Stimulated activated naive CD8-positive, alpha-beta T cell treated with anti-CD3 and anti-CD28 coated beads, Interleukin-15, Interleukin-2, amounts not matched to agents 100 ng/mL and 50 ng/mL, for 24 hours (primary cell): ENCODE data around the gene GORASP2.
A peak's percentile ranks its signal among the peaks of the same experiment; 100 is the strongest.
"Not testable (repeated sequence)": the region's sequence is repeated elsewhere in the genome, so short reads cannot be mapped to it uniquely, and the experiment has no call there.

Experiments
- H3K27ac Mint-ChIP-seq: one replicate; pipeline ENCODE4 v1.8.0; 2021; ENCODE audit warnings: mild to moderate bottlenecking, mixed read lengths
- H3K27me3 Mint-ChIP-seq: one replicate; pipeline ENCODE4 v1.8.0; 2021; ENCODE audit warnings: mixed read lengths
- H3K36me3 Mint-ChIP-seq: one replicate; pipeline ENCODE4 v1.8.0; 2021; ENCODE audit warnings: low read depth, mixed read lengths
- H3K4me1 Mint-ChIP-seq: one replicate; pipeline ENCODE4 v1.8.0; 2021; ENCODE audit warnings: low read depth, mixed read lengths
- H3K4me3 Mint-ChIP-seq: one replicate; pipeline ENCODE4 v1.8.0; 2021; ENCODE audit warnings: mild to moderate bottlenecking, mixed read lengths
- H3K9me3 Mint-ChIP-seq: one replicate; pipeline ENCODE4 v1.8.0; 2021; ENCODE audit warnings: mixed read lengths

GORASP2 gene

DNA sequence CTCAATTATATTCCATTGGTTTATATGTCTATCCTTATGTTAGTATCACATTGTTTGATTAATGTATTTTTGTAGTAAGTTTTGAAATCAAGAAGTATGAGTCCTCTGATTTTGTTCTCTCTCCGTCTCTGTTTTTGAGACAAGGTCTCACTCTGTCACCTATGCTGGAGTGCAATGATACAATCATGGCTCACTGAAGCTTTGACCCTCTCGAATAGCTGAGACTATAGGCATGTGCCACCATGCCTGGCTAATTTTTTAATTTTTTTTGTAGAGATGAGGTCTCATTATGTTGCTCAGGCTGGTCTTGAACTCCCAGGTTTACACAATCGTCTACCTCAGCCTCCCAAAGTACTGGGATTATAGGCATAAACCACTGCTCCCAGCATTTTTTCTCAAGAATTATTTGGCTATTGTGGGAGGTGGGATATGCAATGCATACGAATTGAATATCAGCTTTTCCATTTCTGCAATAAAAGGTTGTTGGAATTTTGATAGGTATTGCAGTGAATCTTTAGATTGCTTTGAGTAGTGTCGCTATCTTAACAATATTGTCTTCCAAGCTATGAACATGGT, 17.7 kb upstream of the GORASP2 start:
- H3K4me3 Mint-ChIP-seq: no peak overlapping the region
- no peaks in the 10 kb centered on the region for H3K27me3 Mint-ChIP-seq
- no peak overlapping the region for H3K27ac Mint-ChIP-seq
- no peaks in the 10 kb centered on the region for H3K4me1 Mint-ChIP-seq
- peaks cover 40% of the 10 kb centered on the region for H3K9me3 Mint-ChIP-seq
- peaks cover 19% of the 10 kb centered on the region for H3K36me3 Mint-ChIP-seq

DNA sequence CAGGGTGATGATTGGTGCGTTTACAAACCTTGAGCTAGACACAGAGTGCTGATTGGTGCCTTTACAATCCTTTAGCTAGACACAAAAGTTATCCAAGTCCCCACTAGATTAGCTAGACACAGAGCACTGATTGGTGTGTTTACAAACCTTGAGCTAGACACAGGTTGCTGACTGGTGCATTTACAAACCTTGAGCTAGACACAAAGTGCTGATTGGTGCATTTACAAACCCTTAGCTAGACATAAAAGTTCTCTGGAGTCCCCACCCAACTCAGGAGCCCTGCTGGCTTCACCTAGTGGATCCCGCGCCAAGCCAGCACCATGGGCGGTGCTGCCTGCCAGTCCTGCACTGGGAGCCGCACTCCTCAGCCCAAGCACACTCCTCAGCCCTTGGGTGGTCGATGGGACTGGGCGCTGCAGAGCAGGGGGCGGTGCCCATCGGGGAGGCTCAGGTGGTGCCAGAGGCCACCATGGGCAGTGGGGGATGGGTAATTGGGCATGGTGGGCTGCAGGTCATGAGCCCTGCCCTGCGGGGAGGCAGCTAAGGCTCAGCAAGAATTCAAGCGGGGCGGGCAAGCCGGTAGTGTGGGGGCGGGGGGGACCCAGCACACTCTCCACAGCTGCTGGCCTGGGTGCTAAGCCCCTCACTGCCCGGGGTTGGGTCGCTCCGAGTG, 13.9 kb upstream of the GORASP2 start:
- Mint-ChIP-seq H3K9me3 (peaks cover 44% of the 10 kb centered on the region), H3K36me3 (peaks cover 22% of the 10 kb centered on the region)
- not testable (repeated sequence) for H3K4me1 Mint-ChIP-seq, H3K27ac Mint-ChIP-seq, H3K27me3 Mint-ChIP-seq, H3K4me3 Mint-ChIP-seq

DNA sequence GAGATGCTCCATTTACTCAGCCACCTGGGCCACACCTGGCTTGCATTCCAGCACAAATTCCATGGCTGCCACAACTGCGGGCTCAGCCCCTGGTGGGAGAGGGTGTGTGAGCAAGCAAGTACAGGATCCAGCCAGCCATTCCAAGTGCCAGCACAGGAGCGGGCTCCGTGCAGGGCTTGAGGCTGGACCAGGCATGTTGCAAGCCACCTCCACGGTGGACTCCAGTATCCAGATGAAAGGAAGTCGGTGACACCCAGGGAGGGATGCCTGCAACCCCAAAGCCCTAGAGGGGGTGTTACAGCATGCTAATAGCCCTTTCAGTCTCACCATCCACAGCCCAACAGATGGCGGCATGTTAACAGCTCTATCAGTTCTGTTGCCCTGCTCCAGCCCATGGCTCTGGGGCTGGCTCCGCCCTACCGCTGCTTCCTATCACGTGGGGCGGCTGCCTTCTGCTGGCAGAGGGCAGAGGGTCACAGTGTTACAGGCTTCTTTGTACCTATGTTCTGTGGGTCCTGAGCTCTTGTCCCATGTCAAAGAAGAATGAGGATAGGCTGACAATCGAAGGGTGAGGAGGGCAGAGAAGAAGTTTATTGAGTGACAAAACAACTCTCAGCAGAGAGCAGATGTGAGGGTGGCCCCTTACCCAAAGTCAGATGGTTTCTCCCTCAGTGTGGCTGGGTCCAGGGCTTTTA, 11.7 kb upstream of the GORASP2 start:
- no peaks in the 10 kb centered on the region for H3K4me1 Mint-ChIP-seq
- no peaks in the 10 kb centered on the region for H3K27me3 Mint-ChIP-seq
- H3K36me3 Mint-ChIP-seq: peaks cover 17% of the 10 kb centered on the region
- no peak overlapping the region for H3K27ac Mint-ChIP-seq
- peaks cover 25% of the 10 kb centered on the region for H3K9me3 Mint-ChIP-seq
- no peak overlapping the region for H3K4me3 Mint-ChIP-seq

DNA sequence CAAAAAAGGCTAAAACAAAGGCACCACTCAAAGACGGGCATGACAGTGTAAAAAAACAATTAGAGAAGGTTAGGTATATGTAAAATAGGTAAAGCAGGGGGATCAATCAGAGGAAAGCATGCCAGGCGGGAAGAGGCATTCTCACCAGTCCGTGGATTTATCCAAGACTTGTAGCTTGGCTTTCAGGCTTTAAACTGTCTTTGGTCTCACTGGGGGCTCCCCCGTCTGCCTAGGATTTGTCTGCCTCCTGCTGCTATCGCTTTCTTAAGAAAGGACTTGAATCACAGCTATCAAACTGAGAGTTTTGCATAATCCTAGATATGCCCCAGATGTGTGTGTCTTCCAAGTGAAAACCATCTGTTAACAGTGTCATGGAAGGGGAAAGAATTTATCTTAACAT, 11.1 kb upstream of the GORASP2 start:
- Mint-ChIP-seq H3K4me1 (no peaks in the 10 kb centered on the region), H3K36me3 (peaks cover 14% of the 10 kb centered on the region), H3K27ac (no peak overlapping the region), H3K27me3 (no peaks in the 10 kb centered on the region), H3K4me3 (no peak overlapping the region), H3K9me3 (peaks cover 21% of the 10 kb centered on the region)

DNA sequence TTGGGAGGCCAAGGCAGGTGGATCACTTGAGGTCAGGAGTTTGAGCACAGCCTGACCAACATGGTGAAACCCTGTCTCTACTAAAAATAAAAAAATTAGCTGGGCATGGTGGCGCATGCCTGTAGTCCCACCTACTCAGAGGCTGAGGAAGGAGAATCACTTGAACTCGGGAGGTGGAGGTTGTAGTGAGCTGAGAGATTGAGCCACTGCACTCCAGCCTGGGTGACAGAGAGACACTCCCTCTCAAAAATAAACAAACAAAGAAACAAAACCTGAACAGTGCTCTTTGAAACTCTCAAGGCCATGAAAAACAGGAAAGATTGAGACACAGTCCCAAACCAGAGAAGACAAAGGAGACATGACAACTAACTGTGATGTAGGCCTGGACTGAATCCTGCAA, 7.2 kb upstream of the GORASP2 start:
- not testable (repeated sequence) for H3K4me3 Mint-ChIP-seq, H3K27me3 Mint-ChIP-seq, H3K36me3 Mint-ChIP-seq, H3K4me1 Mint-ChIP-seq, H3K9me3 Mint-ChIP-seq, H3K27ac Mint-ChIP-seq

DNA sequence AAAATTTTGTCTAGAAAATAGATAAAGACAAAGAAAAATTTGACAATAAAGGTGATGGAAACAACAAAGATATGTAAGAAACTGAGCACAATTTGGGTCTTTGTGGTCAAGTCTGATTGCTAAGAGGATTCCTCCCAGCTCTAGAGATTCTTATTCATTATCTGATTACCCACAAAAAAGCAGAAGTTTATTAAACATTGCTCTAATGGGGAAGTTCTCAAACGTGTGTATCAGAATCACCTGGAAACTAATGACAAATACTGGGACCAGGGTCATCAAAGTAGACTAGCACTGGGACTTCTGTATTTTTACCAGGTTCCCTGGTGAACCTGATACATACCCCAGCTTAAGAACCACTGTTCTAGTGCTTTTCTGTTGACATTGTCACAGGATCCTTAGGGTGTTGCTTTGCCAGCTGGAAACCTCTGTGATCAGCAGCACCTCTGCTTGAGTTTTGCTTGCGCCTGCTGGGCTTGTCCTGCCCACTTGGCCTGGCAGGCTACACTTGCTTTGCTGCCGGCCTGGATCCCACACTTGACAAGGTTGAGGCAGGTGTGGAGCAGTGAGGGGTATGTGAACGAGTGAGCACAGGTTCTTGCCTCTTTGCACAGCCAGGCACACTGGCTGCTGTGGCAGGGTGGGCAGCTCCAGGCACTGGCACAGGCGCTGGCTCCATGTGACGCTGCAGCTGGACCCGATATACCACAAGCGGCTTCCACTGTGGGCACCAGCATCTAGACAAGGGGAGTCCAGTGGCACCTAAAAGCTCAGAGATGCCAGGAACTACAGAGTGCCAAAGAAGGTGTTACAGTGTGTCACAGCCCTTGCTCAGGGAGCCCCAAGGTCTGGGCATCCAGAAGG, 6.2 kb upstream of the GORASP2 start:
- no peak overlapping the region for H3K4me3 Mint-ChIP-seq
- H3K27me3 Mint-ChIP-seq: no peaks in the 10 kb centered on the region
- peaks cover 3% of the 10 kb centered on the region for H3K36me3 Mint-ChIP-seq
- H3K4me1 Mint-ChIP-seq: peaks cover 7% of the 10 kb centered on the region
- H3K27ac Mint-ChIP-seq: no peak overlapping the region
- peaks cover 6% of the 10 kb centered on the region for H3K9me3 Mint-ChIP-seq

DNA sequence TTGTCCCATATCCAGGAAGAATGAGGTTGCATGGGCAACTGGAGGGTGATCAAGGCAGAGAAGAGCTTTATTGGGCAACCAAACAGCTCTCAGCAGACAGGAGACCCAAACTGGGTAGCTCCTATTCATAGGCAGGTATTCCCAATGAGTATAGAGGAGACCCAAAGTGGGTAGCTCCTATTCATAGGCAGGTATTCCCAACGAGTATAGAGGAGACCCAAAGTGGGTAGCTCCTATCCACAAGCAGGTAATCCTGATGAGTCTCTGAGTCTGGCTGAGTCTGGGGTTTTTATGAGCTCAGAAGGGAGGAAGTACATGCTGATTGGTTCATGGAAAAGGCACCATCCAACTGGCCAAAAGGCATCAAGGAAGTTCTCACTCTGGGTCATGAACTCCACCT, 5.3 kb upstream of the GORASP2 start:
- Mint-ChIP-seq H3K27ac (no peak overlapping the region), H3K4me1 (peaks cover 15% of the 10 kb centered on the region), H3K4me3 (no peak overlapping the region), H3K27me3 (no peaks in the 10 kb centered on the region), H3K36me3 (peaks cover 3% of the 10 kb centered on the region), H3K9me3 (peaks cover 3% of the 10 kb centered on the region)

DNA sequence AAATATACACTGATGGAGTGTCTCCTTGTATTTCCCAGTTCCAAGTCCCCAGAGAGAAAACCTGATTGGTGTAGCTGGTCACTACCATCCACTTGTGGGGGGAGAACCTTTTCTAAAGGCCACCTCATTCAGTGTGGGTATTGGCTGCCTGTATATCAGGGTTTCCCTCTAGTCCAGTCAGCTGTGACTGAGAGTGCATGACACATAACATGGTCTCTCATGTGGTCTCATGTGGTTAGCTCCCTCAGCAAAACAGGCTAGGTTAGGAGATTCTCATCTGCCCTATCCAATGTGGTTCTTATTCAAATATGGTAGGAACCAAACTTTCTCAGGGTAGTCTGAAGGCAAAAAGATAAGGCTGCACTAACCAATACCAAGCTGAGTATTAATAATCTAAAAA, 4.1 kb upstream of the GORASP2 start:
- Mint-ChIP-seq H3K27ac (no peak overlapping the region), H3K36me3 (peaks cover 3% of the 10 kb centered on the region), H3K9me3 (no peaks in the 10 kb centered on the region), H3K4me1 (peaks cover 17% of the 10 kb centered on the region), H3K4me3 (no peak overlapping the region), H3K27me3 (no peaks in the 10 kb centered on the region)

DNA sequence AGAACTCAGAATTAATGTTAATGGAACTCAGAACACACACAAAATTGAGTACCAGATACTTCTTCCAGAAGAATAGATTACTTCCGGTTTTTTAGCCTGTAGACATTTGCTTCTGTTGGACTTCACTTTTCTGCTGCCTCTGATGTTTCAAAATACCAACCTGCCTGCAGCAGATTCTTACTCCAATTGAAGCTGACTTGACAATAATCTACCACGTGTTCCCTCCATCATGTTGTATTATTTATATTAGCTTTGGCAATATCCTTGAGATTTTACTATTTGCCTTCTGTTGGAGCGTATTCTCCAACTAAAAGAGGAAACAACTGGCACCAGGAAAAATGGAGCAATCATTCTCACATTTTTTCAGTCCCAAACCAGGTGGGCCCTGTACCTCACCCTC, 3.1 kb upstream of the GORASP2 start:
- Mint-ChIP-seq H3K27me3 (no peaks in the 10 kb centered on the region), H3K9me3 (no peaks in the 10 kb centered on the region), H3K36me3 (peaks cover 12% of the 10 kb centered on the region), H3K27ac (no peak overlapping the region), H3K4me3 (no peak overlapping the region), H3K4me1 (peaks cover 27% of the 10 kb centered on the region)

DNA sequence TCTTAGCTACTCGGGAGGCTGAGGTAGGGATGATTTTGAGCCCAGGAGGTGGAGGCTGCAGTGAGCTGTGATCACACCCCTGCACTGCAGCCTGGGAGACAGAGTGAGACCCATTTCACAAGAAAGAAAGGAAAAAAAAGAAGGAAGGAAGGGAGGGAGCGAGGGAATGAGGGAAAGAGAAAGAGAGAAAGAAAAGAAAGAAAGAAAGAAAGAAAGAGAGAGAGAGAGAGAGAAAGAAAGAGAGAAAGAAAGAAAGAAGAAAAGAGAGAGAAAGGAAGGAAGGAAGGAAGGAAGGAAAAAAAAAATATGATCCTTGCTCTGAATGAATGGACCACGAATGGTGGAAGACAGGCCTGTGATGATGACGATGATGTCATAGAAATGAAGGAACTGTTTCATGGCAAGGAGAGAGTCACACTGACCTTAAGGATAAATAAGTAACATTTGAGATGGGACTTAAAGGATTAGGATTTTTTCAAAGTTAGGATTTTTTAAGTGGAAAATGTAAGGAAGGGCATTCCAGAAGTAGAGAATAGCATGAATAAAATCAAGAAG, 2.2 kb upstream of the GORASP2 start:
- Mint-ChIP-seq H3K9me3 (no peaks in the 10 kb centered on the region), H3K27ac (no peak overlapping the region), H3K4me3 (no peak overlapping the region)

DNA sequence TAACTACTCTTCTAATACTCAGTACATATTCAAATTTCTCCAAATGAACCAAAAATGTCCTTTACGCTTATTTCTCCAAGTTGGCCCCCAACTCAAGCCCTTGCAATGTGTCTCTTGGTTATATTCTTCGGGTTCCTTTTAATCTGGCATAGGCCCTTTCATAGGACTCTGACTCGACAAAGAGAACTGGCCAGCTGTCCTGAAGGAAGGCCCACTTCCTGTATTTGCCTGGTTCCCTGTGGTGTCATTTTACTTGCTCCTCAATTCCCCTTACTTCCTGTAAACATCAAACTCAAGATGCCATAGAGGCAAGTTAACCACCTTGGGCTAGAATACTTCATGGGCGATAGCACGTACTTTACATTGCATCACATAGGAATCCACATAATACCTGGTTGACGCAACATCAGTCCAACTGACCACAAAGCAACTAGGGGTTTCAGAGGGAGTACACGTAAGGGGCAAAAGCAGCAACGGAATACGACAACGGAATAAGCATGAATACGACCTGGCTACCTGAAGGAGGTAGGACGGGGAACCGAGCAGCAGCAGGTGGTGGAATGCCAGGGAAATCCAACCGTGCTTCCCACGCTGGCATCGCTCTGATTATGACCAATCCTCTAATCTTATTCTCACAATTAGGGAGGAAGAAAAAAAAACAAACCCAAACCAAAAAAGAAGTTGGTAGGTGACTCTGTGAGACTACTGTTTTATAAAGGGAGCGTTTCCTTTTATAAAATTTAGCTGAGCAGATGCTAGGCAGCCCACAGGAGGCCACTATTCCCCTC, 823 bp upstream of the GORASP2 start:
- H3K27ac Mint-ChIP-seq: peak overlapping the region; percentile 82
- no peaks in the 10 kb centered on the region for H3K9me3 Mint-ChIP-seq
- H3K4me3 Mint-ChIP-seq: peak overlapping the region; percentile 98
- H3K27me3 Mint-ChIP-seq: no peaks in the 10 kb centered on the region
- peaks cover 46% of the 10 kb centered on the region for H3K4me1 Mint-ChIP-seq
- H3K36me3 Mint-ChIP-seq: peaks cover 28% of the 10 kb centered on the region

More for the DNA sequence above, 2.2 kb upstream of the GORASP2 start:
- Mint-ChIP-seq H3K36me3 (peaks cover 16% of the 10 kb centered on the region), H3K4me1 (peaks cover 35% of the 10 kb centered on the region), H3K27me3 (no peaks in the 10 kb centered on the region)

DNA sequence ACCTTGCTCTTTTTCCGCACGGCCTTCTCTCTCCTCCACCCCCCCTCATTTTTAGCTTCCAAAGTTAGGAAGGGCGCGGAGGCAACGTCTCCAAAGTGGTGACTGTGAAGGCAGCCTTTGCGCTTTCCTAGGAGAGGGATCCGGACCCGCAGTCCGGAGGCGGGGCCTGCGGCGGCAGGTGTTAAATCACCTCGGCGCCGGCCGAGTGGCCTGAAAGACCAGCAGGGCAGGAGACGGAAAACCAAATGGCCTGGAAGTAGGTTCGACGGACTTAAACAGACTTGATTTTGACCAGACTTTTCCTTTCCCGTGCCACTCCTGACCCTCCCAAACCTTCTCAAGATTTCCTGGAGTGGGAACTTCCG, 615 bp downstream of the GORASP2 start:
- Mint-ChIP-seq H3K4me1 (peaks cover 52% of the 10 kb centered on the region), H3K36me3 (peaks cover 40% of the 10 kb centered on the region), H3K27me3 (no peaks in the 10 kb centered on the region), H3K27ac (peak overlapping the region; percentile 99), H3K9me3 (no peaks in the 10 kb centered on the region), H3K4me3 (peak overlapping the region; percentile 98)

DNA sequence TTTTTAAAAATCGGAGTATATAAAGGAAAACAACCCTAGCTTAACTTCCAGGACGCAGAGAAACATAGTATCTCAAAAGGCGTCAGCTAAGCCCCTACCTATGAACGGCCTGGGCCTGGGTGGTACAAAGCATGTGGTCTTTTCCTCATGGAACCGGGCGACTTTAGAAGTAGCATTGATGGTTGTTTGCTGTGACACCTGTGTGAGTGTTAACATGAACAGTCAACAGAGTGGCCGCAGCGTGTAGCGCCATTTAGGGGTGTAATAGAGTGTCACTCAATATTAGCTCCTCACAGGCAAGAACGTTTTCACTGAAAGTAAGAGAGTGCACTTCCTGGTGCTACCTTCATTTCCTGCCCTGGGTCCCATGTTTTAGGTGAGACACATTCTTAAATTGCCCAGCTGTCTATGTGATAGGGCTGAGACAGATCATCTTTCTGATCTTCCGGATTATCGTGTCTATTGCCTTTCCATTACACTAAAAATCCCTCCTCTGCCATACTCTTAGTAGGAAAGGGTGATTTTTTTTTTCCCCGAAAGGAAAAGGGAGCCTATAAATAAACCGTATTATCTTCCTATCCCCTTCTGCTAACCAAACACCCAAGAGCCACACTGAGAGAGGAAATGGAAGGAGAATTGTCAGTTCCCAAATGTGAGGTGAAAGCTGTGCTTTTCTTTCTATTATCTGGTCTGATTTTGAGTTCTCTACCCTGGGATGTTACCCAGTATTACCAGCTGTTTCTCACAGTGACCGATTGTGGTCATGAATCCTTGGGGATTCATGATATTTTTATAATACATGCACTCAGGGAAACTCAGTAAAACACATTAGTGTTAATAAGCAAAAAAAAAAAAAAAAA, 1.3 kb downstream of the GORASP2 start:
- H3K27me3 Mint-ChIP-seq: no peaks in the 10 kb centered on the region
- H3K9me3 Mint-ChIP-seq: no peaks in the 10 kb centered on the region
- peak overlapping the region; percentile 99 for H3K27ac Mint-ChIP-seq
- H3K4me1 Mint-ChIP-seq: peaks cover 48% of the 10 kb centered on the region
- H3K4me3 Mint-ChIP-seq: peak overlapping the region; percentile 98
- H3K36me3 Mint-ChIP-seq: peaks cover 46% of the 10 kb centered on the region

DNA sequence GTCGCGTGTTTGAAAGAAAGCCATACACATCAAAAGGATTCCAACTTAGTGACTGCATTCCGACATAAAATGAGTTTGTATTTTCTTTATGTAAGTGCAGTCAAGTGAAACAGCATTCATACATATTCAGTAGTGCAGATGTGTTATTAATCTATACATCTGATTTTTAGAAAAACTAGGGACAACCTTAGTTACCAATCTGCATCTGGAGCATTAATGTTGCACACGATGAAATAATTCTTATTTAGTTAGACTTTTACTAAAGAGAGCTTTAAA, 1.9 kb downstream of the GORASP2 start:
- Mint-ChIP-seq H3K36me3 (peaks cover 50% of the 10 kb centered on the region), H3K4me3 (peak overlapping the region; percentile 98), H3K27ac (peak overlapping the region; percentile 99), H3K27me3 (no peaks in the 10 kb centered on the region), H3K4me1 (peaks cover 53% of the 10 kb centered on the region), H3K9me3 (no peaks in the 10 kb centered on the region)
